Measurements from ENCODE around the gene TDRKH.
"Not testable (repeated sequence)": the region's sequence is repeated elsewhere in the genome, so short reads cannot be mapped to it uniquely, and the experiment has no call there.

TDRKH gene

GRCh38 chr1:151801846-151802245 is 11.5 kb upstream of the TDRKH start:
- no peak for DNase-seq

GRCh38 chr1:151801310-151801820 is 11.1 kb upstream of the TDRKH start:
- DNase-seq = no peak

- DNase-seq = no peak
These were observed 10.5 kb upstream of the TDRKH start for GRCh38 chr1:151800830-151801229.

- DNase-seq = no peak
These were observed 9.1 kb upstream of the TDRKH start for GRCh38 chr1:151799179-151800022.

GRCh38 chr1:151798571-151798970 is 8.3 kb upstream of the TDRKH start:
- DNase-seq = no peak

GRCh38 chr1:151790940-151791651 is 796 bp upstream of the TDRKH start:
- no peak for DNase-seq

- DNase-seq = no peak
These were observed 2.6 kb downstream of the TDRKH start for GRCh38 chr1:151787689-151788088.

- DNase-seq = no peak
These were observed 6.5 kb downstream of the TDRKH start for GRCh38 chr1:151783796-151784195.

- DNase-seq = no peak
These were observed 7.6 kb downstream of the TDRKH start for GRCh38 chr1:151782741-151783140.

GRCh38 chr1:151782026-151782425 is 8.3 kb downstream of the TDRKH start:
- not testable (repeated sequence) for DNase-seq

GRCh38 chr1:151780736-151781135 is 9.6 kb downstream of the TDRKH start:
- not testable (repeated sequence) for DNase-seq

GRCh38 chr1:151779852-151780251 is 10.4 kb downstream of the TDRKH start:
- DNase-seq = no peak

- no peak for DNase-seq
These were observed 13.0 kb downstream of the TDRKH start for GRCh38 chr1:151777317-151777716.

- DNase-seq = no peak
These were observed 13.6 kb downstream of the TDRKH start for GRCh38 chr1:151776665-151777062.

GRCh38 chr1:151775894-151776664 is 14.2 kb downstream of the TDRKH start:
- DNase-seq = no peak

GRCh38 chr1:151774256-151774922 is 15.9 kb downstream of the TDRKH start:
- DNase-seq = no peak

GRCh38 chr1:151773702-151774101 is 16.6 kb downstream of the TDRKH start:
- DNase-seq = no peak

- DNase-seq = not testable (repeated sequence)
These were observed 21.0 kb downstream of the TDRKH start for GRCh38 chr1:151769270-151769669.

- not testable (repeated sequence) for DNase-seq
These were observed 21.8 kb downstream of the TDRKH start for GRCh38 chr1:151768351-151769066.

- DNase-seq = no peak
These were observed 26.3 kb downstream of the TDRKH start for GRCh38 chr1:151763990-151764389.
